Vagina (tissue), 2 donors: ENCODE data around the gene MECP2. TPM values are rescaled to one million over a fixed set of nuclear protein-coding genes. Genes with fewer than 3 reads are reported as not detected.

Experiments used
- DNase-seq, 2 donors: peaks; one replicate each; pipeline ENCODE4 v3.0.0-alpha.2; 2017; ENCODE audit errors: extremely low spot score in 2 of 2
- H3K27ac ChIP-seq: fragments of 200-600 bp; sonication (generic); one replicate; pipeline ENCODE4 v1.5.1; 2019
- H3K27me3 ChIP-seq: fragments of 200-600 bp; sonication (generic); one replicate; pipeline ENCODE4 v1.5.1; 2019
- H3K36me3 ChIP-seq, 2 donors: fragments of 200-600 bp; sonication (generic); one replicate each; pipeline ENCODE4 v1.5.1; 2017 to 2019
- H3K4me1 ChIP-seq: fragments of 200-600 bp; sonication (generic); one replicate; pipeline ENCODE4 v1.5.1; 2019
- H3K4me3 ChIP-seq, 2 donors: fragments of 200-600 bp; sonication (generic); 1 replicate in 1 of 2; 2 replicates in 1 of 2; pipeline ENCODE4 v1.5.1; 2016 to 2019
- H3K9me3 ChIP-seq: fragments of 200-600 bp; sonication (generic); one replicate; pipeline ENCODE4 v1.5.1; 2019
- CTCF ChIP-seq, 3 experiments: fragments of 450-650 bp in 2 of 3; fragments of 200-600 bp in 1 of 3; sonication (generic) in 1 of 3; IDR thresholded peaks; one replicate each; pipeline ENCODE4 v1.5.1; 2017 to 2019; ENCODE audit warnings: antibody characterized with exemption in 3 of 3, mild to moderate bottlenecking in 2 of 3, moderate library complexity in 2 of 3
- POLR2A ChIP-seq, 2 donors: fragments of 450-650 bp; IDR thresholded peaks; one replicate each; pipeline ENCODE4 v1.6.1; 2017; ENCODE audit warnings: antibody characterized with exemption in 2 of 2, mild to moderate bottlenecking in 2 of 2, moderate library complexity in 2 of 2
- POLR2AphosphoS5 ChIP-seq, 2 donors: sonication (generic); formaldehyde crosslinking; IDR thresholded peaks; one replicate each; pipeline ENCODE4 v1.9.0; 2017; ENCODE audit warnings: antibody characterized with exemption in 2 of 2, mild to moderate bottlenecking in 2 of 2, low read depth in 1 of 2; ENCODE audit not compliant: insufficient read depth in 1 of 2
- intact Hi-C: fragments of 100-400 bp; cut with DNase I; formaldehyde crosslinking; loops from one replicate; pipeline ENCODE4 v1.15.1; 2023
- total RNA-seq: library from RNA; depleted of rRNA; stranded (reverse); fragments of >200 nt; gene quantifications from one replicate; pipeline ENCODE4 v1.2.3, GENCODE V29; 2016

MECP2 gene
- total RNA-seq, 1 donor from 2014 or later: 38.5 TPM

GRCh38 chrX:154019633-154020528 lies 77.6 kb downstream of the MECP2 start, which contains the start of gene IRAK1:
IRAK1 (minus strand) TSS chrX:154019902; CDS start chrX:154019812, 90 bp downstream.
- Histone ChIP-seq H3K4me3 (peak within 1 kb of the TSS; percentile 57 to 61), H3K36me3 (peaks cover 0 to 15% of the 10 kb centered on the region in 2 donors), H3K9me3 (no peaks in the 10 kb centered on the region), H3K4me1 (peaks cover 27% of the 10 kb centered on the region), H3K27me3 (no peaks in the 10 kb centered on the region), H3K27ac (peak within 1 kb of the TSS; percentile 86)
- TF ChIP-seq CTCF (IDR thresholded peaks at IDR 0.05): no peak
- TF ChIP-seq POLR2AphosphoS5 (IDR thresholded peaks at IDR 0.05; ENCODE audit: insufficient read depth in 1 of 2, low read depth in 1 of 2): peak in 1 of 2 donors; percentile 25
- TF ChIP-seq POLR2A (IDR thresholded peaks at IDR 0.05): peak in 1 of 2 donors; percentile 38
- intact Hi-C loops: no loop called here
- DNase-seq: no peak

- TF ChIP-seq POLR2AphosphoS5 (IDR thresholded peaks at IDR 0.05; ENCODE audit: insufficient read depth in 1 of 2, low read depth in 1 of 2) (no peak), CTCF (IDR thresholded peaks at IDR 0.05) (no peak), POLR2A (IDR thresholded peaks at IDR 0.05) (no peak)
- no peak for DNase-seq
- H3K27ac ChIP-seq: peak overlapping the region; percentile 84
- peaks cover 27% of the 10 kb centered on the region for H3K4me1 ChIP-seq
- peaks cover 0 to 15% of the 10 kb centered on the region in 2 donors for H3K36me3 ChIP-seq
- H3K27me3 ChIP-seq: no peaks in the 10 kb centered on the region
- no peaks in the 10 kb centered on the region for H3K9me3 ChIP-seq
- intact Hi-C loops: no loop called here
- peak overlapping the region; percentile 57 to 61 for H3K4me3 ChIP-seq
Observed at GRCh38 chrX:154019061-154019621, 78.4 kb downstream of the MECP2 start.

- Histone ChIP-seq H3K36me3 (peaks cover 0 to 15% of the 10 kb centered on the region in 2 donors), H3K9me3 (no peaks in the 10 kb centered on the region), H3K4me1 (peaks cover 30% of the 10 kb centered on the region), H3K4me3 (peak overlapping the region; percentile 57 to 61), H3K27ac (peak overlapping the region; percentile 84), H3K27me3 (no peaks in the 10 kb centered on the region)
- TF ChIP-seq POLR2A (IDR thresholded peaks at IDR 0.05): no peak
- TF ChIP-seq CTCF (IDR thresholded peaks at IDR 0.05): no peak
- TF ChIP-seq POLR2AphosphoS5 (IDR thresholded peaks at IDR 0.05; ENCODE audit: insufficient read depth in 1 of 2, low read depth in 1 of 2): no peak
- DNase-seq: no peak
- intact Hi-C loops: no loop called here
Observed at GRCh38 chrX:154018518-154019060, 78.9 kb downstream of the MECP2 start.

GRCh38 chrX:154017766-154018517 lies 79.6 kb downstream of the MECP2 start:
- H3K36me3 ChIP-seq: peaks cover 0 to 15% of the 10 kb centered on the region in 2 donors
- intact Hi-C loops: no loop called here
- H3K9me3 ChIP-seq: no peaks in the 10 kb centered on the region
- no peak overlapping the region for H3K27ac ChIP-seq
- H3K4me3 ChIP-seq: no peak overlapping the region
- H3K4me1 ChIP-seq: peaks cover 36% of the 10 kb centered on the region
- H3K27me3 ChIP-seq: no peaks in the 10 kb centered on the region
- DNase-seq: no peak
- TF ChIP-seq POLR2A (IDR thresholded peaks at IDR 0.05): no peak
- no peak for TF ChIP-seq POLR2AphosphoS5 (IDR thresholded peaks at IDR 0.05; ENCODE audit: insufficient read depth in 1 of 2, low read depth in 1 of 2)
- no peak for TF ChIP-seq CTCF (IDR thresholded peaks at IDR 0.05)
